Kidney tubule cell (primary cell): ENCODE measurements around the gene PCNX2.

ENCODE experiments used
- DNase-seq: peaks from one replicate; pipeline ENCODE4 v3.0.0-alpha.2; 2018; ENCODE audit warnings: low spot score

PCNX2 gene

GRCh38 chr1:233319272-233319671 lies 23.7 kb upstream of the PCNX2 start:
- DNase-seq = no peak

DNA sequence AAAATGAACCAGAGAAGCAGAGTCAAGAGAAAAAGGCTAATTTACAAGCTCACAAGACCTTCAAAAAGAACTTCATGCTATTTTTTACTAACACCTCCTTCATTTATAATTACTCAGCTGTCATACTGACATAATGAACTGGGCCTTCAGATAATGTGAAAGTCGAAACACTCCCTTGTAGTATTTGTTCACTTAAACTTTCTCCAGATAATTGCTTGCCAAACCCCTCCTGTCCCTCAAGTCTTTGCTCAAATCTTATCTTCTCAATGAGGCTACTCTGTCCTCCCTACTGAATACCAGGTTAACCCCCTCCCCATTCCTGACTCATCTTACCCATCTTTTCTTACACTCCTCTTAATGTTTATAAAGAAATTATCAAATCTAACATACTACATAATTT lies 20.9 kb upstream of the PCNX2 start:
- no peak for DNase-seq

DNA sequence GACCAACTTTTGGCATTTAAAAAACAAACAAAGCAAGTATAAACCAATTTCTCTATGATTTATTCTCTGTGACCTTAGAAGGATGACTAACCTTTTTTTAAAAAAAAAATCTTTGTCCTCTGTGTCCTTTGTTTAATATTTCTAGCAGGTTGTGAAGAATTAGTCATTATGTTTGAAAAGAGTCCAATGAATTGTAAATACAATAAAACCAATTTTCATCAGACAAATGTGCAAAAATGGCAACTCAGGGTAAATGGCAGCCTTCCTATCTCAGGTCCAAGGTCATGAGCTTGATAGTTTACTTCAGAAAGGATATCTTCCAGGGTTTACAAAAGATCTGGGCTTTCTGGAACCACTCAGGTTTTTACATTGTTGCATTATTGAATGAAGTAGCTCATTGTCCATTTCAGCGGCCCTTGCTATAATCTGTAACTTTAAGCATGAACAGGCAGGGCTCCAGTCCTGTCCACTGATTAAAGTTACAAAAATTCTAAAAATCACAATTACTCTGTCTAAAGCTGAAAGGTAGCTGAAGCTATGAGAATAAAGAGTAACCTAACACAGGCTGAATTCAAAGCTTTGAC lies 20.3 kb upstream of the PCNX2 start:
- DNase-seq = no peak

GRCh38 chr1:233313434-233314155 lies 18.1 kb upstream of the PCNX2 start:
- no peak for DNase-seq

DNA sequence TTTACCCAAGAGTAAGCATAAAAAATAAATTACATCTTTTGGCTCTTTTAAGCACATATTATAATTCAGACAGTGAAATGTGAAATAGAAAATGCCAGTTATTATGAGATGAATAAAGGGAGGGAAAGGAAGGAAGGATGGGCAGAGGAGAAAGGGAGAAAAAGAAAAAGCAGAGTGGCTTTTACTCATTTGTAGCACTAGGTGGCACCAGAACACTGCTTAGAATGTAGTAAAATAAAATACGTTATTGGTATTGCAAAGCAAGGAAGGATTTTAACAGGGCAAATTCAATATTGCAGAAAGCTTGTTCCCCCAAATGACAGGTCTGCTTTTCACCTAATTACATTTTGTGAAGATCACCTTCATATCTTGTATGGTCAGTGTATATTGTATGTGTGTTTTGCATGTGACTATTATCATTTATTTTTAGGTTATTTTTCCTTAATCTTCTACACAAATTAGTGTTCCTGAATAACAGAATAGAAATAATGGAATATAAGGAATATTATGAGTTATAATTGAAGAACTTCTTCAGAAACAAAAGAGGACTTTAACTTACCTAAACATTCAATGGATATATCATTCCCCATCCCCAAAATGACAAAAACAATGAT lies 9.1 kb upstream of the PCNX2 start:
- peak; percentile 53 for DNase-seq

- no peak for DNase-seq
Measured at GRCh38 chr1:233300326-233300725, 4.8 kb upstream of the PCNX2 start.

- no peak for DNase-seq
Measured at GRCh38 chr1:233299450-233299849, 3.9 kb upstream of the PCNX2 start.

- no peak for DNase-seq
Measured at GRCh38 chr1:233295975-233296322, 424 bp upstream of the PCNX2 start.

- peak; percentile 73 for DNase-seq
Measured at GRCh38 chr1:233294913-233295236, 650 bp downstream of the PCNX2 start.

GRCh38 chr1:233293556-233294446 lies 1.7 kb downstream of the PCNX2 start:
- DNase-seq = peak; percentile 39

- no peak for DNase-seq
Measured at GRCh38 chr1:233290396-233291034, 5.0 kb downstream of the PCNX2 start.

DNA sequence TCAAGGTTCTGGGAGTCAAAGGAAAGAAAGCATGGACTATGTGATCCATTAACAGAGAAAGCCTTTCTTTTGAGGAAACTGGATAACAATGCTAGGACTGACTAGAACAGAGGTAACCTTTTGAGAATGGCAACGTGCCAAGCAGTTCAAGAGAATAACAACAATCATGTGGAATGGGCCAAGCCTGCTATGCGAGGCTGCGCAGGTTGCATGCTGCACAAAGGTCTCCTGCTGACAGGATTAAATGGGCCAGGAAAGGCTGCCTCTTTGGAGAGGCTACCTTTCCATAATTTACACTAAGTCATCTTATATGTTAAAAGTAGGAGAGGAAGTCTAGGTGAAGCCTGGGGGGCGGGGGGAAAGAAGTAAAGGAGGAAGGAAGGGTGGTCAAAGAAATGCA lies 5.8 kb downstream of the PCNX2 start:
- no peak for DNase-seq

DNA sequence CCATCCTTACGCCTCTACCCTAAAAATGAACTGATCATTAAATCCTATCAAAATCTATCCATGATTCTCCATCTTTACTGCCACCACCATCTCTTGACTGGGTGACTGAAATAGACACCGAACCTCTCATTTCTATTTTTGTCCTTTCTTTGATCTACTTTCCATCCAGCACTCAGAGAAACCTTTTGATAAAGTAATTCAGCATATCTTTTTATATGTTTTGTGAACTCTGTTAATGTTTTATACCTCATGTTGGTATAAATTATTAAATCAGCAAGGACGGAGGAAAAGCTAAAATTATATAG lies 13.0 kb downstream of the PCNX2 start:
- no peak for DNase-seq

GRCh38 chr1:233281711-233282581 lies 13.6 kb downstream of the PCNX2 start:
- DNase-seq = no peak

- DNase-seq = no peak
Measured at GRCh38 chr1:233279971-233280370, 15.6 kb downstream of the PCNX2 start.

GRCh38 chr1:233278631-233279030 lies 16.9 kb downstream of the PCNX2 start:
- DNase-seq = no peak

GRCh38 chr1:233277637-233278606 lies 17.6 kb downstream of the PCNX2 start:
- DNase-seq = no peak

- peak; percentile 28 for DNase-seq
Measured at GRCh38 chr1:233269656-233270055, 25.9 kb downstream of the PCNX2 start.

- DNase-seq = no peak
Measured at GRCh38 chr1:233268389-233269022, 27.0 kb downstream of the PCNX2 start.

DNA sequence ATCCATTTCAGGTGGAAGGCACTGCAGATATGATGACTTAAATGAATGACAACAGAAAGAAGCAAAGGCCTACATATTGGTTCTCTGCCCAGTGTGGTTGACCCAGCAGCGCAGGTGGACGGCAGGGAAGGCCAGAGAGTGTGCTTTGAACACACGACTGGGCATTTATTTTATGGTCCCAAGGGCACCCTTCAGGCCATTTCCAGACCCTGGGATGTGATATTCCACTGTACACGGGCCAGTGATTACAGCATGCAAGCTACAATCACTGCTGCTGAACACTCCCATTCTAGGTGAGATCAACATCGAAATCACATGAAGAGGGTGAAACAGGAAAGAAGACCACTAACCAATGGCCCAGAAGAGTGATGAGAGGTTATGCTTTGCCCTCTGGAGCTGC lies 33.8 kb downstream of the PCNX2 start:
- no peak for DNase-seq
